ENCODE results near the gene XG. TPM values are rescaled to one million over a fixed set of nuclear protein-coding genes. Genes with fewer than 3 reads are reported as not detected.

Gene XG
- total RNA-seq, 1 experiment from 2014 or later = not detected

GRCh38 chrX:2824886-2825285 lies 73.0 kb downstream of the XG start:
- no peaks in the 10 kb centered on the region for H3K4me1 ChIP-seq (replicated peaks; ENCODE audit: insufficient read depth)
- no peak for DNase-seq
- no peak overlapping the region for H3K4me2 ChIP-seq
- intact Hi-C loops (cut with micrococcal nuclease; ENCODE audit: unreplicated experiment) = no loop called here
- no TSS peak for BruUV-seq (replicated peaks)
- no peaks in the 10 kb centered on the region for H3K9me2 ChIP-seq (ENCODE audit: insufficient read depth)
- H3F3A ChIP-seq (ENCODE audit: insufficient read depth, low read depth) = no peaks in the 10 kb centered on the region
- no peaks in the 10 kb centered on the region for H3K9me3 ChIP-seq (ENCODE audit: insufficient read depth, low read depth)
- H3K4me3 ChIP-seq = no peak overlapping the region
- H3K27me3 ChIP-seq (ENCODE audit: insufficient read depth, low read depth) = no peaks in the 10 kb centered on the region; the same call in 1 of the 2 replicates
- POLR2A ChIA-PET (ENCODE audit: unreplicated experiment) = no interaction called here
- H3K27ac ChIP-seq = no peak overlapping the region
- no peaks in the 10 kb centered on the region for H3K79me2 ChIP-seq (ENCODE audit: low read depth)
- no peak for TF ChIP-seq CTCF (conservative IDR thresholded peaks at IDR 0.05)
- TF ChIP-seq EZH2 (IDR thresholded peaks at IDR 0.05; ENCODE audit: low read depth) = no peak
- CTCF ChIA-PET = no interaction called here
- H4K20me1 ChIP-seq (ENCODE audit: insufficient read depth) = no peaks in the 10 kb centered on the region
- H3K36me3 ChIP-seq (ENCODE audit: low read depth) = no peaks in the 10 kb centered on the region
- no peak overlapping the region for H2AFZ ChIP-seq

GRCh38 chrX:2828344-2828958 lies 76.6 kb downstream of the XG start, which contains the start of gene GYG2:
TSS of gene GYG2 (plus strand) at chrX:2828930. CDS start at chrX:2830189, 1,259 bp downstream.
- H3K27ac ChIP-seq = no peak within 1 kb of the TSS
- intact Hi-C loops (cut with micrococcal nuclease; ENCODE audit: unreplicated experiment) = no loop called here
- H3K9me2 ChIP-seq (ENCODE audit: insufficient read depth) = no peaks in the 10 kb centered on the region
- POLR2A ChIA-PET (ENCODE audit: unreplicated experiment) = no interaction called here
- DNase-seq = no peak
- H4K20me1 ChIP-seq (ENCODE audit: insufficient read depth) = no peaks in the 10 kb centered on the region
- CTCF ChIA-PET = no interaction called here
- H3K4me2 ChIP-seq = no peak within 1 kb of the TSS
- H3K27me3 ChIP-seq (ENCODE audit: insufficient read depth, low read depth) = no peaks in the 10 kb centered on the region; the same call in 1 of the 2 replicates
- no peak within 1 kb of the TSS for H3K4me3 ChIP-seq
- no peaks in the 10 kb centered on the region for H3K79me2 ChIP-seq (ENCODE audit: low read depth)
- TF ChIP-seq EZH2 (IDR thresholded peaks at IDR 0.05; ENCODE audit: low read depth) (no peak), CTCF (conservative IDR thresholded peaks at IDR 0.05) (no peak)
- H3K4me1 ChIP-seq (replicated peaks; ENCODE audit: insufficient read depth) = no peaks in the 10 kb centered on the region
- no peaks in the 10 kb centered on the region for H3F3A ChIP-seq (ENCODE audit: insufficient read depth, low read depth)
- no peaks in the 10 kb centered on the region for H3K36me3 ChIP-seq (ENCODE audit: low read depth)
- H2AFZ ChIP-seq = no peak within 1 kb of the TSS
- BruUV-seq (replicated peaks) = no TSS peak
- no peaks in the 10 kb centered on the region for H3K9me3 ChIP-seq (ENCODE audit: insufficient read depth, low read depth)

GRCh38 chrX:2828959-2829411 lies 77.1 kb downstream of the XG start:
- POLR2A ChIA-PET (ENCODE audit: unreplicated experiment) = no interaction called here

More at GRCh38 chrX:2828959-2829411, 77.1 kb downstream of the XG start:
- no peaks in the 10 kb centered on the region for H4K20me1 ChIP-seq (ENCODE audit: insufficient read depth)
- intact Hi-C loops (cut with micrococcal nuclease; ENCODE audit: unreplicated experiment) = no loop called here
- no peak for DNase-seq
- no peak overlapping the region for H3K4me2 ChIP-seq
- H3K9me2 ChIP-seq (ENCODE audit: insufficient read depth) = no peaks in the 10 kb centered on the region
- no peaks in the 10 kb centered on the region for H3K79me2 ChIP-seq (ENCODE audit: low read depth)
- no peaks in the 10 kb centered on the region for H3K9me3 ChIP-seq (ENCODE audit: insufficient read depth, low read depth)
- H3K4me3 ChIP-seq = no peak overlapping the region
- no peak for TF ChIP-seq CTCF (conservative IDR thresholded peaks at IDR 0.05)
- no peak for TF ChIP-seq EZH2 (IDR thresholded peaks at IDR 0.05; ENCODE audit: low read depth)
- H3K36me3 ChIP-seq (ENCODE audit: low read depth) = no peaks in the 10 kb centered on the region
- CTCF ChIA-PET = no interaction called here
- BruUV-seq (replicated peaks) = no TSS peak
- no peak overlapping the region for H3K27ac ChIP-seq
- H3K4me1 ChIP-seq (replicated peaks; ENCODE audit: insufficient read depth) = no peaks in the 10 kb centered on the region
- no peak overlapping the region for H2AFZ ChIP-seq
- no peaks in the 10 kb centered on the region for H3F3A ChIP-seq (ENCODE audit: insufficient read depth, low read depth)
- H3K27me3 ChIP-seq (ENCODE audit: insufficient read depth, low read depth) = no peaks in the 10 kb centered on the region; the same call in 1 of the 2 replicates

All from PC-9 (cell line).